ENCODE measurements around the gene FAM180A.

DNA sequence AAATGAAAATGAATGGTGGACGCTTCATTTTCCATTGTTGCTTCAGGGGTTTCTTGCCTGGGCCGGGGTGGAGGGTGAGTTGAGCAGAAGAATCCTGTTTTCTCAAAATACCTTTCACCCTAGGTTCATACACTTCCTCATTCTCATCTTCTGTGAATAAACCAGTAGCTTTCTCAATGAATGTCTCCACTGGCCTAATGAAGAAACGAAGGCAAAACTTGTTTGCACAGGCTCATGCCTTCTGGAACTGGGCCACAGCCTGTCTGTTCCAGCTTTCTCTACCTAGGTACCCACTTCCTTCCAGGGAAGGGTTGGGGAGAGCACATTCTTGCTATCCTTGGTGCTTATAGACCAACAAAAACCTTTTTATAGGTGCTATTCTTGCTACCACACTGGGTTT is 65.0 kb downstream of the FAM180A start:
- TF ChIP-seq POLR2AphosphoS5 (IDR thresholded peaks at IDR 0.05; ENCODE audit: low read depth, low read length), result no peak
- TF ChIP-seq, protein P1, sequence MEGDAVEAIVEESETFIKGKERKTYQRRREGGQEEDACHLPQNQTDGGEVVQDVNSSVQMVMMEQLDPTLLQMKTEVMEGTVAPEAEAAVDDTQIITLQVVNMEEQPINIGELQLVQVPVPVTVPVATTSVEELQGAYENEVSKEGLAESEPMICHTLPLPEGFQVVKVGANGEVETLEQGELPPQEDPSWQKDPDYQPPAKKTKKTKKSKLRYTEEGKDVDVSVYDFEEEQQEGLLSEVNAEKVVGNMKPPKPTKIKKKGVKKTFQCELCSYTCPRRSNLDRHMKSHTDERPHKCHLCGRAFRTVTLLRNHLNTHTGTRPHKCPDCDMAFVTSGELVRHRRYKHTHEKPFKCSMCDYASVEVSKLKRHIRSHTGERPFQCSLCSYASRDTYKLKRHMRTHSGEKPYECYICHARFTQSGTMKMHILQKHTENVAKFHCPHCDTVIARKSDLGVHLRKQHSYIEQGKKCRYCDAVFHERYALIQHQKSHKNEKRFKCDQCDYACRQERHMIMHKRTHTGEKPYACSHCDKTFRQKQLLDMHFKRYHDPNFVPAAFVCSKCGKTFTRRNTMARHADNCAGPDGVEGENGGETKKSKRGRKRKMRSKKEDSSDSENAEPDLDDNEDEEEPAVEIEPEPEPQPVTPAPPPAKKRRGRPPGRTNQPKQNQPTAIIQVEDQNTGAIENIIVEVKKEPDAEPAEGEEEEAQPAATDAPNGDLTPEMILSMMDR (IDR thresholded peaks at IDR 0.05; ENCODE audit: control extremely low read depth in 1 of 3, insufficient read depth in 1 of 3, low read depth in 1 of 3, low read length in 3 of 3), result no peak
- no peak for TF ChIP-seq EZH2 (IDR thresholded peaks at IDR 0.05; ENCODE audit: low read depth, low read length, severe bottlenecking)
- TF ChIP-seq SIX5 (IDR thresholded peaks at IDR 0.05; ENCODE audit: low read depth, low read length), result no peak
- TF ChIP-seq FOSL1 (IDR thresholded peaks at IDR 0.05; ENCODE audit: insufficient read depth, low read depth, low read length), result no peak
- TF ChIP-seq RAD21 (IDR thresholded peaks at IDR 0.05 in 1 of 2, conservative IDR thresholded peaks at IDR 0.05 in 1 of 2; ENCODE audit: low read depth in 2 of 2, low read length in 2 of 2), result no peak
